ENCODE measurements around the gene LMBR1. TPM values are rescaled to one million over a fixed set of nuclear protein-coding genes. Genes with fewer than 3 reads are reported as not detected.

LMBR1 gene
- total RNA-seq, 1 donor from 2014 or later = 89.1 TPM

- Mint-ChIP-seq H3K4me3 (ENCODE audit: low read depth) (no peak overlapping the region), H3K4me1 (ENCODE audit: low read depth) (peaks cover 49% of the 10 kb centered on the region), H3K9me3 (ENCODE audit: low read depth) (peaks cover 7% of the 10 kb centered on the region), H3K27ac (no peak overlapping the region), H3K36me3 (ENCODE audit: insufficient read depth) (peaks cover 12% of the 10 kb centered on the region), H3K27me3 (peaks cover 3% of the 10 kb centered on the region)
- DNase-seq (ENCODE audit: low spot score, unreplicated experiment) = no peak
- TF ChIP-seq CTCF (IDR thresholded peaks at IDR 0.05; ENCODE audit: unreplicated experiment) = no peak
Measured at GRCh38 chr7:156659203-156659602, 233.8 kb downstream of the LMBR1 start.

- TF ChIP-seq CTCF (IDR thresholded peaks at IDR 0.05; ENCODE audit: unreplicated experiment) = no peak
- Mint-ChIP-seq H3K4me3 (ENCODE audit: low read depth) (no peak overlapping the region), H3K27ac (no peak overlapping the region), H3K9me3 (ENCODE audit: low read depth) (peaks cover 11% of the 10 kb centered on the region), H3K4me1 (ENCODE audit: low read depth) (peaks cover 42% of the 10 kb centered on the region), H3K27me3 (peaks cover 3% of the 10 kb centered on the region), H3K36me3 (ENCODE audit: insufficient read depth) (peaks cover 15% of the 10 kb centered on the region)
- no peak for DNase-seq (ENCODE audit: low spot score, unreplicated experiment)
Measured at GRCh38 chr7:156657681-156658080, 235.3 kb downstream of the LMBR1 start.

- Mint-ChIP-seq H3K9me3 (ENCODE audit: low read depth) (peaks cover 17% of the 10 kb centered on the region), H3K4me3 (ENCODE audit: low read depth) (no peak overlapping the region), H3K27ac (peak overlapping the region; percentile 56), H3K27me3 (peaks cover 3% of the 10 kb centered on the region), H3K4me1 (ENCODE audit: low read depth) (peaks cover 33% of the 10 kb centered on the region), H3K36me3 (ENCODE audit: insufficient read depth) (peaks cover 18% of the 10 kb centered on the region)
- TF ChIP-seq CTCF (IDR thresholded peaks at IDR 0.05; ENCODE audit: unreplicated experiment) = no peak
- DNase-seq (ENCODE audit: low spot score, unreplicated experiment) = no peak
Measured at GRCh38 chr7:156656598-156656997, 236.4 kb downstream of the LMBR1 start.

- peaks cover 19% of the 10 kb centered on the region for H3K36me3 Mint-ChIP-seq (ENCODE audit: insufficient read depth)
- no peak for TF ChIP-seq CTCF (IDR thresholded peaks at IDR 0.05; ENCODE audit: unreplicated experiment)
- no peak for DNase-seq (ENCODE audit: low spot score, unreplicated experiment)
- peaks cover 19% of the 10 kb centered on the region for H3K9me3 Mint-ChIP-seq (ENCODE audit: low read depth)
- H3K4me1 Mint-ChIP-seq (ENCODE audit: low read depth) = peaks cover 30% of the 10 kb centered on the region
- H3K27ac Mint-ChIP-seq = no peak overlapping the region
- no peak overlapping the region for H3K4me3 Mint-ChIP-seq (ENCODE audit: low read depth)
- peaks cover 3% of the 10 kb centered on the region for H3K27me3 Mint-ChIP-seq
Measured at GRCh38 chr7:156655983-156656382, 237.0 kb downstream of the LMBR1 start.

- peaks cover 29% of the 10 kb centered on the region for H3K4me1 Mint-ChIP-seq (ENCODE audit: low read depth)
- H3K27me3 Mint-ChIP-seq = peaks cover 3% of the 10 kb centered on the region
- peaks cover 23% of the 10 kb centered on the region for H3K9me3 Mint-ChIP-seq (ENCODE audit: low read depth)
- no peak for TF ChIP-seq CTCF (IDR thresholded peaks at IDR 0.05; ENCODE audit: unreplicated experiment)
- no peak for DNase-seq (ENCODE audit: low spot score, unreplicated experiment)
- H3K4me3 Mint-ChIP-seq (ENCODE audit: low read depth) = no peak overlapping the region
- H3K36me3 Mint-ChIP-seq (ENCODE audit: insufficient read depth) = peaks cover 21% of the 10 kb centered on the region
- H3K27ac Mint-ChIP-seq = no peak overlapping the region
Measured at GRCh38 chr7:156655251-156655650, 237.7 kb downstream of the LMBR1 start.

All from progenitor cell of endocrine pancreas (in vitro differentiated cells).